ENCODE measurements around the gene ARHGAP25.

Gene ARHGAP25

GRCh38 chr2:68825866-68826265 lies 91.3 kb downstream of the ARHGAP25 start:
- no peak for DNase-seq (ENCODE audit: low read depth in 2 of 2, low spot score in 1 of 2)

- no peak for DNase-seq (ENCODE audit: low read depth in 2 of 2, low spot score in 1 of 2)
These were observed 93.1 kb downstream of the ARHGAP25 start for GRCh38 chr2:68827666-68828065.

GRCh38 chr2:68828887-68829708 lies 94.5 kb downstream of the ARHGAP25 start:
- DNase-seq (ENCODE audit: low read depth in 2 of 2, low spot score in 1 of 2): peak in 1 of 2 donors; percentile 27

GRCh38 chr2:68829749-68830148 lies 95.1 kb downstream of the ARHGAP25 start:
- no peak for DNase-seq (ENCODE audit: low read depth in 2 of 2, low spot score in 1 of 2)

DNA sequence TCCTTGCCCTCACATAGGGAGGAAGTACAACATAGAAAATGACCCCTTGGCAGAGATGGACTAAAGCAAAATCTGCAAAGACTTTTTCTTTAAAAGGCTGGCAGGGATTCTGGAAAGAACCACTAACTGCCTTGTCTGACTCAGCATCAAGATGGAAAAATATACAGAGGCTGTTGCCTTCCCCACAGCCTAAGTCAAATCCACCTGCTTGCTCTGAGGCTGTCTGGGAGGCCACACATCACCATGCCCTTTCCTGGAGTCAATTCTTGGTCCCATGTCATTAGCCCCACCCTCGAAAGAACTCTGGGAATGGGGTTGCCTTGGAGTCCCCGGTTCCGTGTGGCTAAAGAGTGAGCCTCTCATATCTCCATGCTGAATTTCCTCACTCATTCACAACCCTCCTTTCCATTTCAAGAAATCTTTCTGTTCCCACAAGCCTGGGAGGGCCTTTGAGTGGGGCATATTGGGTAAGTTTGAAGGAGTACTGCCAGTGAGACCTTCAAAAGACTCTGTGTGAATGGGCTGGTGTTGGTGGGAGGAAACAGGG lies 97.1 kb downstream of the ARHGAP25 start:
- DNase-seq (ENCODE audit: low read depth in 2 of 2, low spot score in 1 of 2): no peak

GRCh38 chr2:68832233-68832869 lies 97.7 kb downstream of the ARHGAP25 start:
- DNase-seq (ENCODE audit: low read depth in 2 of 2, low spot score in 1 of 2): peak in 1 of 2 donors; percentile 51

DNA sequence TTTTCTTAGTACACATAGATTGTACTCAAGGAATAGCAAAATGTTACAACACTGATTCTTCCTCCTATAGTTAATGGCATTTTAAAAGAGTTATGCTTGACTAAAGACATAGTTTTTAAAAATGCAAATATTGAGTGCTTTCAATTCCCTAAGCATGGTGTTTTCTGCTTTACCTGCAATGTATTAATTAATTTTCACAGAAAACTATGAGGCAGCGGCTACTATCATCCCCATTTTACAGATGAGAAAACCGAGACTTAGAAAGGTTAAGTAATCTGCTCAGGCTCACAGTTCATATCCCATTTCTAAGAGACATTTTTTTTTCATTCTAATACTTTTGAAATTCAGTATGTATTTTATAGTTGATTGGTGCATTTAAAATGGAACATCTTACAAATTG lies 98.6 kb downstream of the ARHGAP25 start:
- DNase-seq (ENCODE audit: low read depth in 2 of 2, low spot score in 1 of 2): no peak

- DNase-seq (ENCODE audit: low read depth in 2 of 2, low spot score in 1 of 2): no peak
These were observed 100.2 kb downstream of the ARHGAP25 start for GRCh38 chr2:68834737-68835376.

DNA sequence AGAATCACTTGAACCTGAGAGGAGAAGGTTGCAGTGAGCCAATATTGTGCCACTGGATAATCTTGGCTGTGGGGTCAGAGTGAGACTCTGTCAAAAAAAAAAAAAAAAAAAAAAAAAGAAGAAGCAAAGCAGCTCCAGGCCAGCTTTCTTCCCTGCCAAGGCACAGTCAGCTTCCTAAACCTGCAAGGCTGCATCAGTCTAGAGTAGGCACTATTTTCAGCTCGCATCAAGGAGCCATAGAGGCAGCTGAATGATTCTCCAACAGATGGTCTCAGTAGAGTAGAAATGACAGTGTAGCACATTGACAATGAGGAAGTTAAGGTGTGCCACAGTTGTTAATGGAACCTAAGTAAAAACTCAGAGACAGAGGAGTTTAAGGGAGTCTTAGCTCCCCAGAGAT lies 101.0 kb downstream of the ARHGAP25 start:
- no peak for DNase-seq (ENCODE audit: low read depth in 2 of 2, low spot score in 1 of 2)

- peak; percentile 35 to 47 for DNase-seq (ENCODE audit: low read depth in 2 of 2, low spot score in 1 of 2)
These were observed 102.7 kb downstream of the ARHGAP25 start for GRCh38 chr2:68837164-68837860.

DNA sequence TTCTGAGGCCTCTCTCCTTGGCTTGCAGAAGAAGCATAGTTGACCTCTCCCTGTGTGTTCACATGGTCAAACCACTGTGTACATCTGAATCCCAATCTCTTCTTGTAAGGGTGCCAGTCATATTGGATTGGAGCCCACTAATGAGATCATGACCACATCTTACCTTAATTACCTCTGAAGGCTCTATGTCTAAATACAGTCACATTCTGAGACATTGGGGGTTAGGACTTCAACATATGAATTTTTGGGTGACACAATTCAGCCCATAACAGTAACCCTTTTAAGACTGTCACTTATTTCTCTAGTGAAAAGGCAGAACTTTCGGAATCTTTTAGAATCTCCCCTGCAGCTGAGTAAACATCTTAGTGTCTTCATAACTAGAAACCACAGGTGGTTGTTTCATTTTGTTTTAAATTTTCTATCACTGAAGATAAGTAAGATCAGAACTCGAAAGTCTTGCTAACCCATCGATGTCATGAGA lies 103.3 kb downstream of the ARHGAP25 start:
- DNase-seq (ENCODE audit: low read depth in 2 of 2, low spot score in 1 of 2): no peak

GRCh38 chr2:68838641-68839040 lies 104.0 kb downstream of the ARHGAP25 start:
- DNase-seq (ENCODE audit: low read depth in 2 of 2, low spot score in 1 of 2): no peak

DNA sequence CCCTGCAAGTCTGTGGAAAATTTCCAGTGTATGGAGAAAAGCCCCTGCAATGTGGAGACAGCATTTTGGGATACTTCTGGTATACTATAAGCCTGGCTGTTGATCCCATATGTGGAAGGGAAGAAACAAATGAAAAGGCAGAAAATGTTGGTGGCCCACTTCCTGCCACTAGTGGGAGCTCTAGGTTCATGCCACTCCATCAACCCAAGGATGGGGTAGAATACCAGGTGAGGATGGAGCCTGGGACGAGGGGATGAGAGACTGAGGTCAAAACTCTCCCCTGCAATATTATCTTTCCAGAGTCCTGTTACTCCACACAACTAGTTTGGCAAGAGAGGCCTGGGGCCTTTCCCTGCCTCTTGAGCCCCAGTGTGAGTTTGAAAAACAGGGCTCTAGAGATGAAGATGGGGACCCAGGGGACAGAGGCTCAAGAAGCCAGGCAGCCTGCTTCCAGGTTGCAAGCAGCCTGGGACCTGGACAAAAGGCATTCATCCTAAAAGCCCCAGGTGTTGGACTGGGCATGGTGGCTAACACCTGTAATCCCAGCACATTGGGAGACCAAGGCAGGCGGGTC lies 104.7 kb downstream of the ARHGAP25 start:
- DNase-seq (ENCODE audit: low read depth in 2 of 2, low spot score in 1 of 2): no peak

GRCh38 chr2:68845043-68845442 lies 110.4 kb downstream of the ARHGAP25 start:
- no peak for DNase-seq (ENCODE audit: low read depth in 2 of 2, low spot score in 1 of 2)

DNA sequence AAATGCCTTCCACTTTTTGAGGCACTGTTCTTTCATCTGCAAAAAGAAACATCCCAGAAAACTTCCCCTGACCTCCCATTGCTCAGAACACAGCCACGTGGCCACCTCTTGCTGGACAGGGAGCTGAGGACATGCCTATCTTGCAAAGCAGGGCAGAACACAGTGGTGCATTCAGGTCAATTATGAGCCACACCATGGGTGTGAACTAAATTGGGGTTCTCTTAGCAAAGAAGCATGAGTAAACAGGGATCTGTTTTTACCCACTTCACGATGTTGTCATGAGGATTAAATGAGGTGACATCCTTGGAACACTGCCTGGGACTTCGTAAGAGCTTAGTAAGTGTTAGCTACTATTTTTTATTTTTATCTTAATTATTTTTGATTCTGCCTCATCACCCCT lies 111.5 kb downstream of the ARHGAP25 start:
- no peak for DNase-seq (ENCODE audit: low read depth in 2 of 2, low spot score in 1 of 2)

- DNase-seq (ENCODE audit: low read depth in 2 of 2, low spot score in 1 of 2): no peak
These were observed 113.1 kb downstream of the ARHGAP25 start for GRCh38 chr2:68847751-68848150.

DNA sequence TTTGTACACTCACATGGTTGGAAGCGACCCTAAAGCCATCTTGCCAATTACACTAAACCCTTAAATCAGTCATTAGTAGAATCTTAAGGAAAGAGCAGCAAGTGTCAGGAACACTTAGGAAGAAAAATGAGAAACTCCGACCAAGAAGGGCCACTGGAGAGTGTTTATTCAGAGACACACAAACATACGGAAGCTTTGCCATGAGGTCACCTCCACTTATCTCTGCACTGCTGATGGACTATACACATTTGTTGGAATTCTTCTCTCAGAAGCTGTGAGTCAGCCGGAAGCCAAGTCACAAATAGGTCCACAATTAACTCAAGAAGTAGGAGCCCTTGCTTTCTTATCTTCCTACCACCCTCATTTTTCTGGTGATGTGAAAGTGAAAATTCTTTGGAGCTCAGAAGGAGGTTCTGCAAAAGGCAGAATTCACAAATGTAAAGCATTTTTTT lies 115.0 kb downstream of the ARHGAP25 start:
- no peak for DNase-seq (ENCODE audit: low read depth in 2 of 2, low spot score in 1 of 2)

GRCh38 chr2:68850524-68850923 lies 115.9 kb downstream of the ARHGAP25 start:
- no peak for DNase-seq (ENCODE audit: low read depth in 2 of 2, low spot score in 1 of 2)

DNA sequence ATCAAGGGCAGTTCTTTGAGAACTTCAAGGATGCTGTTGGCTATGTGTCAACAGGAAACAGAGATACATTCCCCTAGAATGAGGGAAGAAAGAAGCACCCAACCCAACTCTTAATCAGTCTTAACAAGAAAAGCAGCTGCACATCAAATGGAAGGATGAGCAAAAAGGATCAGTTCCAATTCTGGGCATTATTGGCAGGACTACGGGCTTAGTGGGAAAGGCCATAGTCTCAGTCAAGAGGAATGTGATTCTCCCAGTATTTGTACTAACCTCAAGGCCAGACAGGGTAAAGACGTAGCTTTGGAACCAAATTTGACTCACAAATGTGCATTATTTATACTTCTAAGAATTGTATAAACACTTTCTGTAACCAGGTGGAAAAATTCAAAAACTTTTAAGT lies 118.4 kb downstream of the ARHGAP25 start:
- DNase-seq (ENCODE audit: low read depth in 2 of 2, low spot score in 1 of 2): no peak

DNA sequence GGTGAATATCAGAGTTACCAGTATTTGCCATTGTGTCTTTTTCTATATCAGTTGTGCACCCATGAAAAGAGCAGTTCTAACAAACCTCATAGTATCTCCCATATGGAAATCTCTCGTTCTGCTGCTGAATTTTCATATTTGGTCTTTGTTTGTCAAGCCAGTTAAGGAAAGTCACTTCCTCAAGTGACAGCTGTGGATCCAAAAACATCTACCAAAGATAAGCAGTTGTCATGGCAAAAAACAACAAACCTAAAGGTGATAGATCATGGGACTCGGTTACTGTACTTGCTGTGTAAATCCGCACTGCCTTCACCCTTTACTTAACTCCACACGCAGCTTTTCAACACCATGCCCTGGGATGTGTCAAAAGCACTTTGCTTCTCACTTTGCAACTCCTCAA lies 119.3 kb downstream of the ARHGAP25 start:
- no peak for DNase-seq (ENCODE audit: low read depth in 2 of 2, low spot score in 1 of 2)

GRCh38 chr2:68854476-68854875 lies 119.9 kb downstream of the ARHGAP25 start:
- no peak for DNase-seq (ENCODE audit: low read depth in 2 of 2, low spot score in 1 of 2)
